Measurements from ENCODE around the gene SFMBT2.

Gene SFMBT2

DNA sequence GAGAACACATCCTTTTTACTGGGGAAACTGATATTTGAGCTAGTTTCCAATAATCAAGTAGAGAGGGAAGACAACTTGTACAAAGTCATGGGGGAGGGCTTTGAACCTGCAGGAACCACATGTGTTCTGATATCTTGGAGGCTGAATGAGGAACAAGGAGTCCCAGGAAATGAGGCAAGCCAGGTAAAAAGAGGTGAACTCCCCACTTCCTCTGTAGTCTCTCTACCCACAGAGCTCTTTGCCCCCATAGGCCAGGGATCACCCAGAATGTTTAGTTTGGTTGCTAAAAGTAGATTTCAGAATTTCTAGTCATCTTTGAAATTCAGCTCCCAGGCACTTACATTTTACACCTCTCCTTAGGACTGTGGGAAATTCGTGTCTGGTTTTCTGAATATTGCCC is 276.4 kb downstream of the SFMBT2 start:
- no peak for DNase-seq (ENCODE audit: low spot score)
- no peak overlapping the region for H3K4me3 ChIP-seq
- no peak overlapping the region for H3K27ac ChIP-seq
- TF ChIP-seq CTCF (IDR thresholded peaks at IDR 0.05): no peak

GRCh38 chr10:7133958-7134357 is 276.9 kb downstream of the SFMBT2 start:
- H3K4me3 ChIP-seq: no peak overlapping the region
- DNase-seq (ENCODE audit: low spot score): no peak
- no peak for TF ChIP-seq CTCF (IDR thresholded peaks at IDR 0.05)

DNA sequence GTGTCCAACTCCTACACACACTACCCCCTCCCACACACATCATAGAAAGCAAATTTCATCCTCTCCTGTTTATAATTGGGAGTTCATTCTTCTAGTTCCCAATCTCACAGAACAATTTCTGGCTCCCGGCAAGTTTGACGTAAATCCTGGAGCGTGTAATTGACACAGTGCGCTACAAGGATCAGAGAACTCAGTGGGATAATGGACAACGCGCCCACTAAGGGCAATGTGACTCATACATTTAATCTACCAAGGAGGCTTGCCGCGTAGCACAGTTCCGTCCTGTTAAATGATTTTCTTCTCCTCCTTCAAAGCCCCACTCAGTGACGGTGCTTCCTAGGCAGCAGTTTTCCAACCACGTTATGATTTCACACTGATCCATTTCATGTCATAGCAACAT is 277.6 kb downstream of the SFMBT2 start:
- Histone ChIP-seq H3K4me3 (no peak overlapping the region), H3K27ac (no peak overlapping the region)
- no peak for TF ChIP-seq CTCF (IDR thresholded peaks at IDR 0.05)
- DNase-seq (ENCODE audit: low spot score): no peak

More at GRCh38 chr10:7133958-7134357, 276.9 kb downstream of the SFMBT2 start:
- H3K27ac ChIP-seq: no peak overlapping the region

GRCh38 chr10:7130191-7130911 is 280.5 kb downstream of the SFMBT2 start:
- Histone ChIP-seq H3K4me3 (no peak overlapping the region), H3K27ac (no peak overlapping the region)
- no peak for DNase-seq (ENCODE audit: low spot score)
- TF ChIP-seq CTCF (IDR thresholded peaks at IDR 0.05): no peak

DNA sequence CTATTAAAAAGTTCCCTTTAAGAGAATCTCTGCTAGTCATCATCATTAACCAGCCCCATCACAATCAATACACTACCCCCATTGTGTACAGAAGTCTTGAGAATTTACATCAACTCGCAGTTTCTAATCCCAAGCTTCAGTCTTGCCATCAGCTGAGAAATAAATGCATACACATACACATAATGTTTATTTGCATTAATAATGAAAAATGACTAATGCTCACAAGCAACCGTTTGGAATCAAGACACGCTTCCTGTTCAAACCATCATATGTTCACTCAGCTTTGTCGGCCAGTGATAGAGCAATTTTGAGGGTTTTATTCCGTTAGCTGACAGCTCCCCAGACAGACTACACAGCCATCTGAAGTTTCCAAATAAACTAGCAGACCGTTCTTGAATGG is 287.1 kb downstream of the SFMBT2 start:
- Histone ChIP-seq H3K4me3 (no peak overlapping the region), H3K27ac (no peak overlapping the region)
- TF ChIP-seq CTCF (IDR thresholded peaks at IDR 0.05): no peak
- DNase-seq (ENCODE audit: low spot score): no peak

DNA sequence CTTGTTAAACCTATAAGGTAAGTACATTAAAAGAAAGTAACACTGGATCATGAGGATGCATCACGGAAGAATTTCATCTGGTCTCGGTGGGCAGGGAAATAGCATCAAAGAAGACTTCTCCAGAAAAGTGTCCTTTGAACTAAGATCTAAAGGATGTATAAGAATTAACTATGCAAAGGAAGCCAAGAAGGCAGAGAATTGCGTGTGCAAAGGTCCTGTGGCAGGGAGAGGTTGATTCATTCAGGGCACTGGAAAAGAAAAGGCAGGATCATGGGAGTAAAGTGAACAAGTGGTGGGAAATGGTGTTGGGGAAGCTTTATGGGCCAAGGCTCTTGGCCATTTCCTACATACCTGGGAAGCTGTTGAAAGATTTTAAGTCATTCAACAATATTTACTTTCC is 288.3 kb downstream of the SFMBT2 start:
- Histone ChIP-seq H3K4me3 (no peak overlapping the region), H3K27ac (no peak overlapping the region)
- no peak for DNase-seq (ENCODE audit: low spot score)
- no peak for TF ChIP-seq CTCF (IDR thresholded peaks at IDR 0.05)

DNA sequence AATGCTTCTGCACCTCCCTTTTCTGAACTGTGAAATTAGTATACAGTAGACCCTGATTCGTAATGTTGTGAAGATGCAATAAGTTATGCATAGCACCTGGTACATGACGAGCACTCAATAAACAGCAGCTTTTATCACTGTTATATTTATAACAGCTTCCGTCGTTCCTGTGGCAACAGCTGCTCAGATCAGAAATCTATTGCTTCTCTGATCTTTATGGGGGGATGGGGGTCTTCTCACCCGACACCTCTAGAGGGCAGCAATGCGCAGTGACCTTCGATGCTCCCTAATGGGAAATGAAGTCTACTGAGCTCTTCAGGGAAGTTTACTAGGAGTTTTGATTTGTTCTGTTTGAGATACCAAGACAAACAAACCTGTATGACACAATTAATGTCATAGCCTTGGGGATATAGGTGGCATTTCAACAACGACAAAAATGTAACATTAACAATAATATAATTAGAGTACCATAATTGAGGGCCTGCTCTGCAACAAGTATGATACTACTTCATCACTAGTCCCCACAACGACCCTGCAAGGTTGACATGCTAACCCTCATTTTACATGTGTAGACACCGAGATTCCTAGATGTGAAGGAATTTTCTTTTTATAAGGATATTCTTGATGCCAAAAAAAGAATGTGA is 289.6 kb downstream of the SFMBT2 start:
- no peak for TF ChIP-seq CTCF (IDR thresholded peaks at IDR 0.05)
- Histone ChIP-seq H3K27ac (no peak overlapping the region), H3K4me3 (no peak overlapping the region)
- DNase-seq (ENCODE audit: low spot score): no peak

Data from coronary artery (tissue), 2 donors.